Suprapubic skin (tissue), 4 donors: ENCODE results near the gene GALNT17.

Source experiments
- EP300 ChIP-seq: sonication (generic); formaldehyde crosslinking; IDR thresholded peaks from one replicate; pipeline ENCODE4 v1.6.1; 2017; ENCODE audit warnings: antibody characterized with exemption
- POLR2A ChIP-seq, 2 donors: fragments of 450-650 bp; IDR thresholded peaks; one replicate each; pipeline ENCODE4 v1.6.1; 2017; ENCODE audit warnings: antibody characterized with exemption in 2 of 2, mild to moderate bottlenecking in 2 of 2, moderate library complexity in 2 of 2
- POLR2AphosphoS5 ChIP-seq, 3 donors: sonication (generic); formaldehyde crosslinking; IDR thresholded peaks; one replicate each; pipeline ENCODE4 v1.6.1; 2017; ENCODE audit warnings: antibody characterized with exemption in 3 of 3
- TF ChIP-seq, protein P1 (sequence below), 2 donors: fragments of 200-600 bp in 1 of 2; fragments of 450-650 bp in 1 of 2; sonication (generic) in 1 of 2; IDR thresholded peaks; one replicate each; pipeline ENCODE4 v1.5.1; 2016 to 2019; ENCODE audit warnings: antibody characterized with exemption in 2 of 2, mild to moderate bottlenecking in 1 of 2, moderate library complexity in 1 of 2

DNA sequence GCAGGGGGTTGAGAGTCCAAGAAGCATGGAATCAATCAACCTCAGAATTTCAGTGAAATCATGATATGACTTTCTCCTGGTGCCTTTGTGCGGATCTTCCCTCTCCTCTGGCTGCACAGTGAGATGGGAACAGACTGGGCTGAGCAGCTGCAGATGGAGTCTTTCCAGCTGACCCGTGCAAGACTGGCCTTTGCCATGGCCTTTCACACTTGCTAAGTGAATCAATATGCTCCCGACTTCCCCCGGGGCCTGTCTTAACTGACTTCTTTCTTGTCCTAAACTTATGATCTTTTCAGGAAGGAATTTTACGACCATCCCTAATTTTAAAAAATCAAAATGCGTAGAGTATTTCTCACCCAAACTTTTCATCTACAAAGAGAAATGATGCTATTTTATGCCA lies 469.9 kb downstream of the GALNT17 start:
- TF ChIP-seq, protein P1, sequence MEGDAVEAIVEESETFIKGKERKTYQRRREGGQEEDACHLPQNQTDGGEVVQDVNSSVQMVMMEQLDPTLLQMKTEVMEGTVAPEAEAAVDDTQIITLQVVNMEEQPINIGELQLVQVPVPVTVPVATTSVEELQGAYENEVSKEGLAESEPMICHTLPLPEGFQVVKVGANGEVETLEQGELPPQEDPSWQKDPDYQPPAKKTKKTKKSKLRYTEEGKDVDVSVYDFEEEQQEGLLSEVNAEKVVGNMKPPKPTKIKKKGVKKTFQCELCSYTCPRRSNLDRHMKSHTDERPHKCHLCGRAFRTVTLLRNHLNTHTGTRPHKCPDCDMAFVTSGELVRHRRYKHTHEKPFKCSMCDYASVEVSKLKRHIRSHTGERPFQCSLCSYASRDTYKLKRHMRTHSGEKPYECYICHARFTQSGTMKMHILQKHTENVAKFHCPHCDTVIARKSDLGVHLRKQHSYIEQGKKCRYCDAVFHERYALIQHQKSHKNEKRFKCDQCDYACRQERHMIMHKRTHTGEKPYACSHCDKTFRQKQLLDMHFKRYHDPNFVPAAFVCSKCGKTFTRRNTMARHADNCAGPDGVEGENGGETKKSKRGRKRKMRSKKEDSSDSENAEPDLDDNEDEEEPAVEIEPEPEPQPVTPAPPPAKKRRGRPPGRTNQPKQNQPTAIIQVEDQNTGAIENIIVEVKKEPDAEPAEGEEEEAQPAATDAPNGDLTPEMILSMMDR (IDR thresholded peaks at IDR 0.05): no peak
- TF ChIP-seq POLR2A (IDR thresholded peaks at IDR 0.05) (no peak), POLR2AphosphoS5 (IDR thresholded peaks at IDR 0.05) (no peak), EP300 (no peak)
